Stimulated activated CD4-positive, alpha-beta T cell treated with anti-CD3 and anti-CD28 coated beads, Interleukin-4, amount 100 ng/mL, for 1 hour (primary cell): ENCODE measurements around the gene OLFM2.
"Not testable (repeated sequence)": the region's sequence is repeated elsewhere in the genome, so short reads cannot be mapped to it uniquely, and the experiment has no call there.

ENCODE experiments used
- DNase-seq: peaks from one replicate; pipeline ENCODE4 v3.0.0-alpha.2; 2020

The OLFM2 gene

DNA sequence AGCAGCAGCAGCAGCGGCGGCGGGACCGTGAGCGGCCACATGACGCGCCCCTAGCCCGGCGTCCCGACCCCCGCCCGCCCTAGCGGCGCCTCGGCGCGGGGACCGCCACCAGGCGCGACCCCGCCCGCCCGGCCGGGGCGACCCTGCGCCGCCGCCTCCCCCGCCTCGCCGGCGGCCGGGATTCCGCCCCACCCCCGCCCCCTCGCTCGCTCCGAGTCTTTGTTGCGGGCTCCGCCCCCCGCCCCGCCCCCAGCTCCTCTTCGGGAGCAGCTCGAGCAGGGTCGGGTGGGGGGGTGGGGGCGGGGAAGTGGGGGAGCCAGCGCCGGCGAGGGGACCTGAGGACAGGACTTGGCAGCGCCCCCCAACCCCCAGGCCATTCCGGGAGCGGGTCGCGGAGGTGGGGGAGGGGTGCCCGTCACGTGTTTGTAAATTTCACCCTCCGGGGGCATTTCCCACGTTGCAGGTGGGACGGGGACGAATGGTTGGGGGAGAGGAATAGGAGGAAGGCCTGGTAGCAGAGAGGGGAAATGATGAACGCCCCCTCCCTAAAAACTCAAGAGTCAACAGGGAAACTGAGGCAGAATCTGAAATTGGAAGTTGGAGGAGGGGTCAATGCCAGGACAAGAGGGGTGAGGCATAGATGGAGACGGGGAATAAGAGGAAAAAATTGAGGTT, at the start of gene OLFM2:
Gene OLFM2, minus strand, starts transcription at position 190 of the 675 bp plus-strand sequence. Its CDS starts 149 bp downstream, at position 41.
- peak; percentile 43 for DNase-seq

DNA sequence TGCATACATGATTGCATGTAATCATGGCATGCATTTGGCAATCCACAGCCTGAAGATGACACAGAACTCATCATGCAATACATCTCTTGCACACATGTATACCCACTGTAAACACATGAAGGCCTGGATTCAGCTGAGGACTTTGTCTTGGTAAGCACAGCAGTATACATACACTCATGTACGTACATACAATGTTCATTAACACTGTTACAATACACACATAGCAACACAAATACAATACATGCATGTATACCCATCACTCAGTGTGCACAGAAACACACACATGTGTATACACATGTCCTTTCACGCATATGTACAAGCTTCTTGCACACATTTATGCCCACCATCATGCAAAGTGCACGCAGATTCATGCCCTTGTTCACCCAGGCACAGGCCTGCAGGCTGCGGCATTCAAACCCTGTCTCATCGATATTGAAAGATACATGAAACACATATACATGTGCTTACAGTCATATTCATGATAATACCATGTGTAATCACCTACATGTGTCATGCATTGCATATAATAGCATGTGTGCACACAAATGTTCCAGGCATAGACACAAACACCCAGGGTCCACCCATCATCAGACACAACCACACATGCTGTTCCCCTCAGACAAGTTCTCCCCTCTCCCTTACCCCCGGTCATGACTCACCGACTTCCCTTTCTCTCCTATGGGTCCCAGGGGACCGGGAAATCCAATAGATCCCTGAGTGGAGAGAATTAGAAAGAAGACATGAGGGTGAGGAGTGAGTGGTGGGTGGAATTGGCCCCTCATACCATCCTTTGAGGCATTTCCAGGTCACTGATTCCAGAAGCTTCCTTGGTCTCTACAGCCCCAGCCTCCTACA, 45.3 kb upstream of the OLFM2 start:
- no peak for DNase-seq

DNA sequence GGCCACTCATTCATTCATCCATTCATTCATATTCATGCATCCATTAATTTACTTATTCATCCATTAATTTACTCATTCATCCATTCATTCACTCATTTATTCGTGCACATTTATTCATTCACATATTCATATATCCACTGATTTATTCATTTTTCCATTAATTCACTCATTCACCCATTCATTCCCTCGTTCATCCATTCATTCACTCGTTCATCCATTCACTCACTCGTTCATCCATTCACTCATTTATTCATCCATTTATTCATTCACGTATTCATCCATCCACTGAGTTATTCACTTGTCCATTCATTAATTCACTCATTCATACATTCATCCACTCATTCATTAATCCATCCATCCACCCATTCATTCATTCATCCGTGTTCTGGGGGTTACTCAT, 35.8 kb upstream of the OLFM2 start:
- DNase-seq, result no peak

DNA sequence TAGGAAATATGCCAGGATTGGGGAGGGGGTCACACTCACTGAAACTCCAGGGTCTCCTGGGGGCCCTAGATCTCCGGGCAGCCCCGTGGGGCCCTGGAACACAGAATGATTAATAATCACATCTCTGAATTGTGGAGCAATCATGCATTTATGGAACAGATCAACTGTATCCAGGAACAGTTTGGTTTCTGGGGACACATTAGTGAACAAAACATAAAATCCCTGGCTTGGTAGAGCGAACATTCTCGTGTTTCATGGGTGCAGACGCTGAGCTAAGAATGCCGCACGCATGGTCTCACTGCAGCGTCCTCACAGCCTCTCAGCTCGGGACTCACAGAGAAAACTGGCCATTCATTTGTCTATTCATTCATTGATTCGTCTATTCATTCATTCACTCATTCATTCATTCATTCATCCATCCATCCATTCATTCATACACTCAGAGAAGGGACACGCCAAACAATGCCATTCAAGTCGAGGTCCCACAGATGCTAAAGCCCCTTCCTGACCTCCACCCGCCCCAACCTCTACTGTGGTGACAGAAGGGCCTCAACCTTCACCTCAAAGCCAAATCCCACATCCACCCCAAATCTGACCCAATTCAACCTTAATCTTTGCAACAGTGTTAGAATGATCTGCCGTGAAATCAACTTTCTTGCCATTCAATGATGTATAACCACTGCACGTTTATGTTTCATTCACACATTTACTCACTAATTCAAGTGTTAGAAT, 35.0 kb upstream of the OLFM2 start:
- DNase-seq, result no peak

DNA sequence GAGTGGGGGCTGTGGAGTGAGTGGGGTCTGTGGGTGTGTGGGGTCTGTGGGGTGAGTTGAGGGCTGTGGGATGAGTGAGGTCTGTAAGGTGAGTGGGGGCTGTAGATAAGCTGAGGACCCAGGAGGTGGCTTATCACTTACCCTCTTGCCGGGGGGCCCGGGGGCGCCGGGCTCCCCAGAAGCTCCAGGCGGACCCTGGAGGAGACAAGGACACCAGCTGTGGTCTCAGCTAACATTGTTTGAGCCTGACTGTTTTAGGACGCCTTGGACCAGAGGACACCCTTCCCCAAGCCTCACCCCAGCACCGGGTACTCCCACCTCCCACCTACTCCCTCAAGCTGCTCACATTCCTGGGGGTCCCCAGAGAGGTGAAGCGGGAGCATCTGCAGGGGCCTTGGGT, 34.2 kb upstream of the OLFM2 start:
- no peak for DNase-seq

DNA sequence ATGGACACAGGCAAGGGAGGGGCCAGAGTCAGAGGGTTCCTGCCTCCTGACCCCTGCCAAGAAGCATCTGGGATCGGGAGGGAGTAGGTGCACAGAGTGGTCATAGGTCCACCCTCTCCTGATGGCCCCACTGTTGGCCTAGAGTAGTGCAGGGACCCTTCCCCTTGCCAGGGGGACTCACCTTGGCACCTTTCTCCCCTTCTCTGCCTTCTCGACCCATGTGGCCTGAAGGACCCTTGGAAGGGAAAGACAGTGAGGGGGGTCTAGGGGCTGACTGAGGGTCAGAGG, 33.3 kb upstream of the OLFM2 start:
- no peak for DNase-seq

DNA sequence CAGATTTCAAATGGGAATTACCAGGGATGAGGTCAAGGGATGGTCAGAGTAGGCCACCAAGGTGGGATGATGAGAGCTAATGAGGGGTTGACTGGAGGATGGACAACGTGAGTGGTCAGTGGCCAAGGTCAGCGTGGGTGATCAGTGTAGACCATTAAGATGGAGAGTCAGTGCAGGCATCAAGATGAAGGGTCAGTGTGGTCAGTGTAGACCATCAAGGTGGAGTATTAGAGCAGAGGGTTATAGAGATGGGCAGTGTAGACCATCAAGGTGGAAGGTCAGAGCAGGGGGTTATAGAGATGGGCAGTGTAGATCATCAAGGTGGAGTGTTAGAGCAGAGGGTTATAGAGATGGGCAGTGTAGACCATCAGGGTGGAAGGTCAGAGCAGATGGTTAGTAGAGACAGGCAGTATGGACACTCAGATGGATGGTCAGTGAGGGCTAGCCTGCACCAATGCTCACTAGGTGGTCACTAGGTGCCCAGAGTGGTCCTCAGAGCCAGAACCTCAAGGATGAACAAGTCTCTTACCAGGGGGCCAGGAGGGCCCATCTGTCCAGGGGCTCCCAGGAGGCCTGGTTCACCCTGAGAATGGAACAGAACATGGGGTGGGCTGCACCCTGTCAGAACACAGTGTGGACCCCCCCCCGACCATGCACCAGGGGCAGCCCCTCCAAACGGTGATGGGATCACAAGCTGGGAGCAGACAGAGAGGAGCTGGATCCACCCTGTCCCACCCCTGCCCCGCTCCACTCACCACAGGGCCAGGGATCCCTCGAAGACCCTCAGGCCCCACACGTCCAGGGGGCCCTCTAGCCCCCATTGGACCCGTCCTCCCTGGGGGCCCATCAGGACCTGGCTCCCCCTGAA, 32.7 kb upstream of the OLFM2 start:
- DNase-seq, result no peak

DNA sequence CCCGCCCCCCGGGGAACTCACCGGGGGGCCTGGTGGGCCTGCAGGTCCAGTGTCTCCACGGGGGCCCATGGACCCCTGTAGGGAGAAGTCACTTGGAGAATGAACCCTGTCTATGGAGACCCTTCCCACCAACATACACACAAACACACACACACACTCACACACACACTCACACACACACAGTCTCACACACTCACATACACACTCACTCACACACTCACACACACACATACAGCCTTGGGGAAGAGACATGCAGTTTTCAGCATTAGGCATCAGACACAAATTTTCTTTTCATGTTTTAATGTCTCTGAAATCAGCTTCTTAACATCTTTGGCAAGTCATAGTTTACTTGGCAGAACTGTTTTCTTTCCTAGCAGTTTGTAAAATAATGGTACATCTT, 31.0 kb upstream of the OLFM2 start:
- DNase-seq, result no peak

DNA sequence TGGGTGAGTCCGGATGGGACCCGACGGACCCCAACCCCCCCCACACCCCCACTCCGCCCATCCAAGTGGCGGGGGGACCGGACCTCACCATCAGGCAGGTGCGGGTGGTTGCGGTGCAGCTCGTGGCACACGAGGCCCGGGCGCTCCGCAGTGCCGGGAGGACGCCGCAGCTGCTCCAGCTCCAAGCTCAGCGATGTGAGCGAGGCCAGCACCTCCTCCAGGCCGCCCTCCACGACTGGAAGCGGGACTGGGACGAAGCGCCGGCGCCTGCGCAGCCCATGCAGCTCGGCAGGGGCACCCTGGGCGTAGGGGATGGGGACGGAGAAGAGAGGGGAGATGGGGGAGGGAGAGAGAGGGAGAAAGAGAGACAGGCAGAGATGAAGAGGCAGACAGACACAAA, 30.1 kb upstream of the OLFM2 start:
- no peak for DNase-seq

DNA sequence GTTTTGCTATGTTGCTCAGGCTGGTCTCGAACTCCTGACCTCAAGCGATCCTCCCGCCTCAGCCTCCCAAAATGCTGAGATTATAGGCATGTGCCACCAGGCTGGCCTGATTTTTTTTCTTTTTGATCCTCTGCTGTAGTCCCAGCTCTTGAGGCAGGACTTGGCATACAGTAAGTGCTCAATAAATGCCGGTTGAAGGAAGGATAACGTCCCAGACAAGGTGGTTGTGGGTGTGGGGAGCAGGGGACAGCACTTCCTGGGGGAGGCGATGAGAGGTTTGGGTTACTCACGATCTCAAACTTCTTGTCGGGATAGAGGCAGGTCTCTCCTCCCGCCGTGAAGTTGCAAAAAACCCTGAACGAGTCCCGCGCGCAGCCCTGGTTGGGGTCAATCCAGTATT, 29.7 kb upstream of the OLFM2 start:
- no peak for DNase-seq

DNA sequence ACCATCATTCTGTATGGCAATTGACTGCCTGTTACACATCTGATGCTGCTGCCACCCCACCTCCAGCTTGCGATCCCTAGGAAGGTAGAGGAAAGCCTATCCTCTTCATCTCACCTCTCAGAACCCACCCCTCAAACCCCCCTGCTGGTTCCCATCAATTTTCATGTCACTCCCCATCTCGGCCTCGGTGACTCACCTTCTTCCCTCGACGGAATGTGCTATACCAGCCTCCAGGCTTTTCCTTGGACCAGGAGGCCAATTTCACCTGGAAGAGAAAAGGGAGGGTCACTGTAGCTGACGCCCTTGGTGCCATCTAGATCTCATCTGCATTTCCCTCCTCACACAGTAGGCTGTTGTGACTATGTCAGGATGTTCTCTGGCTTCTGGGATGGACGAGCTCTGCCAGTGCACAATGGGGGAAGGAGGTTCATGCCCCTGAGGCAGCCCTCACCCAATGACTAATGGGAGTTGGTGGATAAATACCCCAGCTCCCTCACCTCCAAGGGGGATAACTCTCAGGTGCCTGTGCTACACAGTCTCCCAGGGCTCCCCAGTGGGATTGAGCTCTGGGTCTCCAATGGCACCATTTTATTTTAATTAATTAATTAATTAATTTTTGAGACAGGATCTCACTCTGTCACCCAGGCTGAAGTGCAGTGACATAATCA, 26.4 kb upstream of the OLFM2 start:
- DNase-seq, result no peak

DNA sequence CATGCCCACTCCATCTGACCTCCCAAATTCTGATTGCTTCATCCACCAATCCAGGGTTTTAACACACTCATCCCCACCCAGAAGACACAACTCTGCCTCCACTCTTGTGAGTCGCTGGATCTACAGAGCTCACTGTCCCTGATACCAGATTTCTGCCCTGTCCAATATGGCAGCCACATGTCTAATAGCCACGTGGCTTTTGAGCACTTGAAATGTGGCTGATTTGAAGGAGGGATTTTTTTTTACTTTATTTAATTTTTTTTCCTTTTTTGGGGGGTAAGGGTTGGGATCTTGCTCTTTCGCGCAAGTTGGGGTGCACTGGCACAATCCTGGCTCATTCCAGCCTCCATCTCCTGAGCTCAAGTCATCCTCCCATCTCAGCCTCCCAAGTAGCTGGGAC, 24.8 kb upstream of the OLFM2 start:
- DNase-seq, result no peak

DNA sequence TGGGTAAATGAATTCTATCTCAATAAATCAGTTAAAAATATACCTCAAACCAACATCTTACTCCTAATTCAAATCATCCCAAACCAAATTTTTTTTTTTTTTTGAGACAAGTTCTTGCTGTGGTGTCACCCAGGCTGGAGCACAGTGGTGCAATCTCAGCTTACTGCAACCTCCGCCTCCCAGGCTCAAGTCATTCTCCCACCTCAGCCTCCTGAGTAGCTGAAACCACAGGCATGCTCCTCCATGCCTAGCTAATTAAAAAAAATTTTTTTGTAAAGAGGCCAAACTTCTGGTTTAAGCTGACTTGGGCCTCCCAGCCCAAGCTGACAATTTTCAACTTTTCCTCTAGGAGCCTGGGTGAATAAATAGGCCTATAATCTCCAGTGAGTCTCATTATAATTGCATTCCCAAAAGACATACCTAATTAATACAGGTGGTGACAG, 22.1 kb upstream of the OLFM2 start:
- DNase-seq, result no peak

DNA sequence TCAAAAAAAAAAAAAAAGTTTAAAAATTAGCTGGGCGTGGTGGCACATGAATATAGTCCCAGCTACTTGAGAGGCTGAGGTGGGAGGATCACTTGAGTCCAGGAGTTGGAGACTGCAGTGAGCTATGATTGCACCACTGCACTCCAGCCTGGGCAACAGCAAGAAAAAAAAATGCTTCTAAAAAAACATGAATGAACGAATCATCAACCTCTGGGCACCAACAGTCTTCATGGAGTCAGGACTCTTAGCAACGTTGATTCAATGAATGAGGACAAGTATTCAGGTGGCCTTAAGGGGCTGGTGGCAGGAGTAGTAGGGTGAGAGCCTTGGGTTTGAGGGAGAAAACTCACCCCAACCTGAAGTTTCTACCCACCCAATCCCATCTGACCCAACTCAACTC, 20.6 kb upstream of the OLFM2 start:
- DNase-seq, result no peak

DNA sequence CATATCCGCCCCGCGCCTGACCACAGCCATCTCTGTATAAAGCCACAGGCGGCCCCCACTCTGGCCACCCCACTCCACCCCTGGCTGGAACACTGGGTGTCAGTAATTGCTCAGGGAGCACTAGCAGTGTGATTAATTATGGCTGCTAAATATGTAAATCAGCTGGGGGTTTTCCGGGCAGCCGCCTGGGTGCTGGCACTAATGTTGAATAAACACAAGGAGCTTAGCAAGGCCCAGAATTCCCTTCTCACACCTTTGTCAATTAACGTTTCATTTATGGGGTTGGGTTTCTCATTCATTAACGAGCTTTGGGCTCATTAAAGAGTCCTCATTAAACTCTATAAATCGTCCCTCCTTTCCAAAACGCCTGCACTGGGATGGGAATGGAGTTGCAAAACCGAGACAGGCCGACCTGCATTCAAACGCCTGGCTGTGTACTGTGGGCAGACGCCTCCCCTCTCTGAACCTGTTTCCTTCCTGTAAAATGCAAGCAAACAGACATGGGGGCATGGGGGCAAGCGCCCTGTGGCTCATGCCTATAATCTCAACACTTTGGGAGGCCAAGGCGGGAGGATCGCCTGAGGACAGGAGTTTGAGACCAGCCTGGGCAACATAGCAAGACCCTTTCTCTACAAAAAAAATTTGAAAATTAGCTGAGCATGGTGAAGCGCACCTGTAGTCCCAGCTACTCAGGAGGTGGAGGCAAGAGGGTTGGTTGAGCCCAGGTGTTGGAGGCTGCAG, 17.7 kb upstream of the OLFM2 start:
- DNase-seq, result no peak

DNA sequence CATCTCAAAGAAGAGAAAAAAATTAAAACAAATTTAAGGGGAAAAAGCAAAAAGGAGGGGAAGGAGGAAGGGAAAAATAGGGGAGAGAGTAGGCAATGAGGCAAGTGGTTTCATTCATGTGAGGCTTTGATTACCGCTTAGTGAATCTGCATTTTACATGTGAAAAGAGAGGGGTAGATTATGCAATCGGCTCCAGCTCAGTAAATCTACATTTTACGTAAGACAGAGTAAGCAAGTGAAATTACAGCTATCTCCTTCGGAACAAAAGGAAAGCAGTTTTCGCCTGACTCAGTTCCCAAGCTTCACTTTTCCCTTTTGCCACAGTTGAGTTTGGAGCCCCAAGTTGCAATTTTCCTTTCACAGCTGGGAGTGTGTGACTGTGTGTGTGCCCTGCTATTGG, 16.0 kb upstream of the OLFM2 start:
- no peak for DNase-seq

DNA sequence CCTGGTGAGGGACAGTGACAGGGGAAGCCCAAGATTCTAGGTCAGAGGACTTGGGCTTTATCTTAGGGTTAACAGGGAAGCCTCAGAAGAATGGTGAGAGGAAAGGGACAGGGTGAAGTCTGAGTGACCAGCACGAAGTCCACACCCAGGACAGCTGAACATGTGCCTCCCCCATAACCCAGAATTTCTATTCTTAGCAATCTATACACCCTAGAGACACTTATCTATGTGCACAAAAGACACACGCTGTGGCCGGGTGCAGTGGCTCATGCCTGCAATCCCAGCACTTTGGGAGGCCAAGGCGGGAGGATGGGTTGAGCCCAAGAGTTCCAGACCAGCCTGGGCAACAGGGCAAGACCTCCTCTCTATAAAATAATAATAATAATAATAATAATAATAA, 11.1 kb upstream of the OLFM2 start:
- DNase-seq, result no peak

DNA sequence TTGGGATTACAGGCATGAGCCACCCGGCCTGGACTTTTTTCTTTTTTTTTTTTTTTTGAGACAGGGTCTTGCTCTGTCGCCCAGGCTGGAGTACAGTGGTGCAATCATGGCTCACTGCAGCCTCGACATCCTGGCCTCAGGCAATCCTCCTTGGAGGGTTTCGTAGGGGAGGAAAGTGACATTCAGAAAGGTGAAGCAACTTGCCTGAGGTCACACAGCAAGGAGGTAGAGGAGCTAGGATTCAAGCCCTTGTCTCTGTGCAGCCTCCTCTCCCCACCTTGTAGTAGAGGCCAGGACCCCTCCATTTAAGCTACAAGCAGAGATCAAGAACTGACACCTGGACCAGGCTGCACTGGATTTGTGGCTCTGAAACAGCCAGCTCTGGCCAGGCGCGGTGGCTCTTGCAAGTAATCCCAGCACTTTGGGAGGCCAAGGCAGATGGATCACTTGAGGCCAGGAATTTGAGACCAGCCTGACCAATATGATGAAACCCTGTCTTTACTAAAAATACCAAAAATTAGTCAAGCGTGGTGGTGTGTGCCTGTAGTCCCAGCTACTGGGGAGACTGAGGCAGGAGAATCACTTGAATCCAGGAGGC, 10.3 kb upstream of the OLFM2 start:
- DNase-seq, result not testable (repeated sequence)

DNA sequence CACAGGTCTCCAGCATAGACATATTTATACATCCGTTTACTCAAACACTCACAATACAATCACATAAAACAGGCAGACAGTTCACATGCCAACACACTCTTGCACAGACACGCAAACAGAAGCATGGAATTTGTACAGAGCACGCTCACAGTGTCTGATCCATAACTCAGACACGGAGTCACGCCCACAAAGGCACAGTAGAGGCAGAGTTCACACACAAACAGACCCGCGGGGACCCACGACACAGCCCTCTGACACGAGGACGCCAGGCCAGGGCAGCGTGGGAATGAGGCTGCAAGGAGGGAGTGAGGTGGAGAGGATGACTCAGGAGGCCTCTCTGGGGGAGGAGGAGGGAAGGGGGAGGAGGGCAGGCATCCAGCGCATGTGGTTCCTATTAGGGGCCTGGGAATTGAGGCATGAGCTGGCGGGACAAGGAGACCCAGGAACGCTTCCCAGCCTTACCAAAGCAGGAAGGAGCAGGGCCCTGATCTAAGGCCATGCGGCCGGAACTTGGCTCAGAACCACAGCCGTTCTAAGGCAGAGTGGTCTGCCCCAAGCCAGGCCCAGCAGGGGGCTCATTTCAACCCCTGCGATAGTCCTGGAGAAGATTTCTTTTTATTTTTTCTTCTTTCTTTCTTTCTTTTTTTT, 9.1 kb upstream of the OLFM2 start:
- DNase-seq, result no peak

DNA sequence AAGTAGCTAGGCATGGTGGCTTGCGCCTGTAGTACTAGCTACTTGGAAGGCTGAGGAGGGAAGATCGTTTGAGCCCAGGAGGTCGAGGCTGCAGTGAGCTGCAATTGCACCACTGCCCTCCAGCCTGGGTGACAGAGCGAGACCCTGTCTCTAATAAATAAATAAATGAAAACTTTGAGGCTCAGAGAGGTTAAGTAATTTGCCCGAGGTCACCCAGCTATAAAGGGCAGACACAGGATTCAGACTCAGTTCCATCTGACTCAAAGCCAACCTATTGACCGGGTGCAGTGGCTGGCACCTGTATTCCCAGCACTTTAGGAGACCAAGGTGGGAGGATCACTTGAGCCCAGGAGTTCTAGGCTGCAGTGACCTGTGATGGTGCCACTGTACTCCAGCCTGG, 7.4 kb upstream of the OLFM2 start:
- no peak for DNase-seq

DNA sequence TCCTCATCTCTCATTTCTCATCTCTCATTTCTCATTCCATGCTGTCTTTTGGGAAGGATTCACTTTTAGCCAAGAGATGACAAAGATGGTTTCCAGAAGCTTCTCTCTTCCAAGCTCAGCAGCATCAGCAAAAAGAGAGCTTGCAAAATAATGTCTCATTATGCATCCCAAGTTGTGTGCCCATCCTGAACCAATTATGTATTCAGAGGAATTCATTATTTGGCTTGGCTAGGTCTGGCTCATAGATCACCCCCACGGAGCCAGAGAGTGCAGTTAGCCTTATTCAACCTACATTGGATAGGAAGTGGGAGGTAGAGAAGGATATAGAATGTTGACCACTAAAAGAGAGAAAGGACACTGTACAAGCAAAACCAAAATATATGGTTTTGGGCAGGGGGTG, 5.4 kb upstream of the OLFM2 start:
- DNase-seq, result no peak
